ENCODE data around the gene GNAS. TPM values are rescaled to one million over a fixed set of nuclear protein-coding genes. Genes with fewer than 3 reads are reported as not detected.

GNAS gene
- total and polyA plus RNA-seq, 9 of the 15 experiments (the other 6 are each of a cell fraction or from before 2014, with no cell fraction given), result 128 to 648 (median 266) TPM

GRCh38 chr20:58836616-58837204, 15.8 kb upstream of the GNAS start (continued):
- TF ChIP-seq TSC22D4 (tag; IDR thresholded peaks at IDR 0.05) (no peak), USF1 (CRISPR knock-in tag; IDR thresholded peaks at IDR 0.05) (no peak)

GRCh38 chr20:58837717-58838116, 14.8 kb upstream of the GNAS start:
- WGBS (ENCODE audit: insufficient coverage, low coverage, missing lambda C conversion rate), result 19% methylated on average over 1 of the region's 1 CpG
- ChIA-PET POLR2A (interaction anchor here (1.2 kb wide), 1 partner anchor 8 kb away, joined by 3 read pairs; no protein-coding TSS in a partner anchor), CTCF (ENCODE audit: low intra/inter-chr PET ratio) (interaction anchor here (2.2 kb wide), 1 partner anchor 356 kb away, joined by 8 read pairs; no protein-coding TSS in a partner anchor)
- H4K20me1 ChIP-seq (replicated peaks; ENCODE audit: control insufficient read depth, insufficient read depth, low read length), result peaks cover 4% of the 10 kb centered on the region; the same call in 1 of the 2 replicates
- no peaks in the 10 kb centered on the region for H3K79me2 ChIP-seq (ENCODE audit: control insufficient read depth, insufficient read depth, low read length)
- in situ Hi-C loops (cut with MboI) (no loop called here), intact Hi-C loops (cut with micrococcal nuclease) (loop anchor here (2.0 to 10.0 kb wide), 3 partner anchors 185 to 603 kb away; partner anchors contain the start of gene STX16)
- no peak overlapping the region for H2AFZ ChIP-seq (ENCODE audit: low read depth, low read length)
- DNase-seq (ENCODE audit: extremely low read depth in 1 of 4, low spot score in 3 of 4) (no peak), ATAC-seq (no peak), FAIRE-seq (no peak)
- no peak for TF ChIP-seq PHF8 (IDR thresholded peaks at IDR 0.05; ENCODE audit: borderline replicate concordance, low read length)
- no peak for TF ChIP-seq KAT8 (IDR thresholded peaks at IDR 0.05; ENCODE audit: low read depth)
- no peak for TF ChIP-seq GABPB2 (CRISPR knock-in tag; conservative IDR thresholded peaks at IDR 0.05)
- TF ChIP-seq HNRNPLL (IDR thresholded peaks at IDR 0.05; ENCODE audit: low read depth, low read length, poor library complexity, severe bottlenecking), result no peak
- no peak for TF ChIP-seq KLF1 (tag; IDR thresholded peaks at IDR 0.05)
- no peak for TF ChIP-seq E2F1 (CRISPR knock-in tag; IDR thresholded peaks at IDR 0.05)
- TF ChIP-seq TEAD4 (IDR thresholded peaks at IDR 0.05; ENCODE audit: low read length), result no peak
- TF ChIP-seq TEAD4 (CRISPR knock-in tag; IDR thresholded peaks at IDR 0.05; ENCODE audit: borderline replicate concordance), result no peak
- no peak for TF ChIP-seq KDM1A (IDR thresholded peaks at IDR 0.05)
- TF ChIP-seq OTX1 (CRISPR knock-in tag; IDR thresholded peaks at IDR 0.05), result no peak
- TF ChIP-seq HEY1 (CRISPR knock-in tag; IDR thresholded peaks at IDR 0.05; ENCODE audit: borderline replicate concordance), result no peak
- TF ChIP-seq ZNF740 (CRISPR knock-in tag; IDR thresholded peaks at IDR 0.05), result no peak
- no peak for TF ChIP-seq ZNF740 (tag; IDR thresholded peaks at IDR 0.05)
- TF ChIP-seq NCOR1 (IDR thresholded peaks at IDR 0.05), result no peak
- TF ChIP-seq MBD2 (IDR thresholded peaks at IDR 0.05; ENCODE audit: borderline replicate concordance, low read depth), result no peak
- no peak for TF ChIP-seq NRF1 (conservative IDR thresholded peaks at IDR 0.05 in 1 of 2, IDR thresholded peaks at IDR 0.05 in 1 of 2)
- TF ChIP-seq SUPT5H (IDR thresholded peaks at IDR 0.05), result no peak
- TF ChIP-seq E2F3 (CRISPR knock-in tag; IDR thresholded peaks at IDR 0.05), result no peak
- no peaks in the 10 kb centered on the region for H3K9me1 ChIP-seq (ENCODE audit: control insufficient read depth, insufficient read depth, low read length)
- no peak overlapping the region for H3K9ac ChIP-seq (ENCODE audit: insufficient read depth in 1 of 2, low read depth in 2 of 2, low read length in 2 of 2)
- no TSS peak for BruUV-seq (replicated peaks)
- H3K4me2 ChIP-seq (ENCODE audit: insufficient read depth, low read length), result no peak overlapping the region
- H3K36me3 ChIP-seq (ENCODE audit: control insufficient read depth, insufficient read depth, low read length), result no peaks in the 10 kb centered on the region
- peaks cover 0 to 12% of the 10 kb centered on the region in 2 experiments; a peak in 1 of 5 replicates for H3K4me1 ChIP-seq (replicated peaks in 1 of 2; ENCODE audit: control insufficient read depth in 2 of 2, insufficient read depth in 2 of 2, low read length in 2 of 2)
- no peak overlapping the region for H3K4me3 ChIP-seq
- no peaks in the 10 kb centered on the region for H3K9me3 ChIP-seq (replicated peaks; ENCODE audit: control insufficient read depth, insufficient read depth, low read depth, low read length)
- peaks cover 19 to 58% of the 10 kb centered on the region in 2 experiments; a peak in 4 of 5 replicates for H3K27me3 ChIP-seq (ENCODE audit: control insufficient read depth in 2 of 2, insufficient read depth in 2 of 2, low read length in 2 of 2)
- no peak overlapping the region for H3K27ac ChIP-seq (ENCODE audit: extremely low read depth, low read depth, low read length)
